ENCODE results near the gene AHI1.

- TF ChIP-seq CTCF (IDR thresholded peaks at IDR 0.05; ENCODE audit: low read depth, low read length) (no peak), POLR2A (IDR thresholded peaks at IDR 0.05; ENCODE audit: extremely low read depth, insufficient read length) (no peak)
Measured at GRCh38 chr6:135517527-135517926, 20.0 kb upstream of the AHI1 start.
